Calu3 (cell line): Measurements from ENCODE around the gene MRPS5. TPM values are rescaled to one million over a fixed set of nuclear protein-coding genes. Genes with fewer than 3 reads are reported as not detected.

ENCODE experiments used
- BruUV-seq: library from RNA; stranded (reverse); fragments of 400-500 nt; replicated peaks from 2 replicates; lab custom pipeline; 2021; lab: Mats Ljungman, UMichigan
- CTCF ChIA-PET: fragments of 300-600 bp; sonication (Branson Sonifier 250); formaldehyde crosslinking; loops from one replicate; lab custom pipeline; 2022; ENCODE audit warnings: antibody characterized with exemption; lab: Charles Lee
- DNase-seq: peaks from one replicate; pipeline ENCODE4 v3.0.0; 2022
- H3K27ac Mint-ChIP-seq: one replicate; pipeline ENCODE4 v1.8.0; 2022; ENCODE audit warnings: mixed read lengths; ENCODE audit not compliant: unreplicated experiment
- H3K27me3 Mint-ChIP-seq: one replicate; pipeline ENCODE4 v1.8.0; 2022; ENCODE audit warnings: mixed read lengths; ENCODE audit not compliant: unreplicated experiment
- H3K36me3 Mint-ChIP-seq: one replicate; pipeline ENCODE4 v1.8.0; 2022; ENCODE audit warnings: mild to moderate bottlenecking, moderate library complexity, mixed read lengths; ENCODE audit not compliant: insufficient read depth, unreplicated experiment
- H3K4me1 Mint-ChIP-seq: one replicate; pipeline ENCODE4 v1.8.0; 2022; ENCODE audit warnings: mild to moderate bottlenecking, low read depth, mixed read lengths; ENCODE audit not compliant: unreplicated experiment
- H3K4me3 Mint-ChIP-seq: one replicate; pipeline ENCODE4 v1.8.0; 2022; ENCODE audit warnings: mild to moderate bottlenecking, low read depth, moderate library complexity, mixed read lengths; ENCODE audit not compliant: unreplicated experiment
- H3K9me3 Mint-ChIP-seq: one replicate; pipeline ENCODE4 v1.8.0; 2022; ENCODE audit warnings: low read depth, mixed read lengths; ENCODE audit not compliant: unreplicated experiment
- CTCF ChIP-seq: fragments of 200-600 bp; IDR thresholded peaks from one replicate; pipeline ENCODE4 v1.8.0; 2022; ENCODE audit warnings: antibody characterized with exemption; ENCODE audit not compliant: unreplicated experiment
- intact Hi-C: fragments of 100-400 bp; cut with micrococcal nuclease; formaldehyde crosslinking; loops from one replicate; pipeline ENCODE4 v1.10.0; 2022; ENCODE audit not compliant: unreplicated experiment
- total RNA-seq: library from RNA; stranded (reverse); gene quantifications from 2 replicates; pipeline ENCODE4 v1.2.3, GENCODE V29; 2022

MRPS5 gene
- total RNA-seq, 1 experiment from 2014 or later: 71.5 TPM

DNA sequence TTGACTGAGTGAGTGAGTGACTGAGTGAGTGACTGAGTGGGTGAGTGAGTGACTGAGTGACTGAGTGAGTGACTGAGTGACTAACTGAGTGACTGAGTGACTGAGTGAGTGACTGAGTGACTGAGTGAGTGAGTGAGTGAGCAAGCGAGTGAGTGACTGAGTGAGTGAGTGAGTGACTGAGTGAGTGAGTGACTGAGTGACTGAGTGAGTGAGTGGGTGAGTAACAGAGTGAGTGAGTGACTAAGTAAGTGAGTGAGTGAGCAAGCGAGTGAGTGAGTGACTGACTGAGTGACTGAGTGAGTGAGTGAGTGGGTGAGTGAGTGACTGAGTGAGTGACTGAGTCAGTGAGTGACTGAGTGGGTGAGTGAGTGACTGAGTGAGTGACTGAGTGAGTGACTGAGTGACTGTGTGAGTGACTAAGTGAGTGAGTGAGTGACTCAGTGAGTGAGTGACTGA lies 84.2 kb downstream of the MRPS5 start:
- Mint-ChIP-seq H3K27ac (peak overlapping the region; percentile 13), H3K4me3 (no peak overlapping the region), H3K36me3 (no peaks in the 10 kb centered on the region), H3K4me1 (peaks cover 8% of the 10 kb centered on the region), H3K9me3 (peaks cover 29% of the 10 kb centered on the region), H3K27me3 (peaks cover 57% of the 10 kb centered on the region)
- no TSS peak for BruUV-seq
- no peak for TF ChIP-seq CTCF
- CTCF ChIA-PET: no interaction called here
- intact Hi-C loops: no loop called here
- no peak for DNase-seq

DNA sequence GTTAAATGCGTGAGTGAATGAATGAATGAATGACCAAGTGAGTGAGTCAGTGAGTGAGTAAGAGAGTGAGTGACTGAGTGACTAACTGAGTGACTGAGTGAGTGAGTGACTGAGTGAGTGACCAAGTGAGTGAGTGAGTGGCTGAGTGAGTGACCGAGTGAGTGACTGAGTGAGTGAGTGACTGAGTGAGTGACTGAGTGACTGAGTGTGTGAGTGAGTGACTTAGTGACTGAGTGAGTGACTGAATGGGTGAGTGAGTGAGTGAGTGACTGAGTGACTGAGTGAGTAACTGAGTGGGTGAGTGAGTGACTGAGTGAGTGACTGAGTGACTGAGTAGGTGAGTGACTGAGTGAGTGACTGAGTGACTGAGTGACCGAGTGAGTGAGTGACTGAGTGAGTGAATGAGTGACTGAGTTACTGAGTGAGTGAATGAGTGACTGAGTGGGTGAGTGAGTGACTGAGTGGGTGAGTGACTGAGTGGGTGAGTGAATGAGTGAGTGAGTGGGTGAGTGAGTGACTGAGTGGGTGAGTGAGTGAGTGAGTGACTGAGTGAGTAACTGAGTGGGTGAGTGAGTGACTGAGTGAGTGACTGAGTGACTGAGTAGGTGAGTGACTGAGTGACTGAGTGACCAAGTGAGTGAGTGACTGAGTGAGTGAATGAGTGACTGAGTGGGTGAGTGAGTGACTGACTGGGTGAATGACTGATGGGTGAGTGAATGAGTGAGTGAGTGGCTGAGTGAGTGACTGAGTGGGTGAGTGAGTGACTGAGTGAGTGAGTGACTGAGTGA lies 84.8 kb downstream of the MRPS5 start:
- intact Hi-C loops: no loop called here

More for the DNA sequence above, 84.8 kb downstream of the MRPS5 start:
- Mint-ChIP-seq H3K27me3 (peaks cover 55% of the 10 kb centered on the region), H3K4me3 (no peak overlapping the region), H3K27ac (peak overlapping the region; percentile 13), H3K9me3 (peaks cover 29% of the 10 kb centered on the region), H3K4me1 (peaks cover 8% of the 10 kb centered on the region), H3K36me3 (no peaks in the 10 kb centered on the region)
- no peak for DNase-seq
- no TSS peak for BruUV-seq
- CTCF ChIA-PET: no interaction called here
- no peak for TF ChIP-seq CTCF

Other genes with a start within 250 kb of the MRPS5 start
- not detected in 2 replicates for gene MAL, start 96.1 kb downstream of the MRPS5 start, total RNA-seq
- gene ZNF514, start 38.0 kb upstream of the MRPS5 start, total RNA-seq: 14.0 and 17.4 TPM in 2 replicates
- gene ZNF2, start 44.0 kb upstream of the MRPS5 start, total RNA-seq: 3.5 and 4.8 TPM in 2 replicates
- 6.2 and 6.6 TPM in 2 replicates for gene ZNF892, start 85.7 kb upstream of the MRPS5 start, total RNA-seq
- gene PROM2, start 152.6 kb upstream of the MRPS5 start, total RNA-seq: 24.7 and 29.9 TPM in 2 replicates
- gene KCNIP3, start 175.5 kb upstream of the MRPS5 start, total RNA-seq: 1.1 and 2.1 TPM in 2 replicates